RPMI7951 (cell line): Measurements from ENCODE around the gene DCAF10. TPM values are rescaled to one million over a fixed set of nuclear protein-coding genes. Genes with fewer than 3 reads are reported as not detected.
"Not testable (repeated sequence)": the region's sequence is repeated elsewhere in the genome, so short reads cannot be mapped to it uniquely, and the experiment has no call there.

Experiments used
- DNase-seq: peaks from one replicate; pipeline ENCODE4 v3.0.0-alpha.2; 2012; ENCODE audit warnings: low read depth
- total RNA-seq: library from RNA; depleted of rRNA; stranded (reverse); fragments of >200 nt; shearing (Covaris generic); gene quantifications from 2 replicates; pipeline ENCODE4 v1.2.3, GENCODE V29; 2014; rRNA removed

The DCAF10 gene, protein sequence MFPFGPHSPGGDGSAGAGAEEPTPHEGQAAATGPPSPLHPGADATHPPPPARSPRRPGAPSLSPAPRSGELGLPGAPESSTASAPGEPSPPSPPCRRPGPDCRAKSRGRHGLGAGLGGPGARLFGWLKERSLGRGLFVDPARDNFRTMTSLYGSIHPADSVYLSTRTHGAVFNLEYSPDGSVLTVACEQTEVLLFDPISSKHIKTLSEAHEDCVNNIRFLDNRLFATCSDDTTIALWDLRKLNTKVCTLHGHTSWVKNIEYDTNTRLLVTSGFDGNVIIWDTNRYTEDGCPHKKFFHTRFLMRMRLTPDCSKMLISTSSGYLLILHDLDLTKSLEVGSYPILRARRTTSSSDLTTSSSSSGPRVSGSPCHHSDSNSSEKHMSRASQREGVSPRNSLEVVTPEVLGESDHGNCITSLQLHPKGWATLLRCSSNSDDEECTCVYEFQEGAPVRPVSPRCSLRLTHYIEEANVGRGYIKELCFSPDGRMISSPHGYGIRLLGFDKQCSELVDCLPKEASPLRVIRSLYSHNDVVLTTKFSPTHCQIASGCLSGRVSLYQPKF
- total RNA-seq = 17.9 and 19.9 TPM in 2 replicates

DNA sequence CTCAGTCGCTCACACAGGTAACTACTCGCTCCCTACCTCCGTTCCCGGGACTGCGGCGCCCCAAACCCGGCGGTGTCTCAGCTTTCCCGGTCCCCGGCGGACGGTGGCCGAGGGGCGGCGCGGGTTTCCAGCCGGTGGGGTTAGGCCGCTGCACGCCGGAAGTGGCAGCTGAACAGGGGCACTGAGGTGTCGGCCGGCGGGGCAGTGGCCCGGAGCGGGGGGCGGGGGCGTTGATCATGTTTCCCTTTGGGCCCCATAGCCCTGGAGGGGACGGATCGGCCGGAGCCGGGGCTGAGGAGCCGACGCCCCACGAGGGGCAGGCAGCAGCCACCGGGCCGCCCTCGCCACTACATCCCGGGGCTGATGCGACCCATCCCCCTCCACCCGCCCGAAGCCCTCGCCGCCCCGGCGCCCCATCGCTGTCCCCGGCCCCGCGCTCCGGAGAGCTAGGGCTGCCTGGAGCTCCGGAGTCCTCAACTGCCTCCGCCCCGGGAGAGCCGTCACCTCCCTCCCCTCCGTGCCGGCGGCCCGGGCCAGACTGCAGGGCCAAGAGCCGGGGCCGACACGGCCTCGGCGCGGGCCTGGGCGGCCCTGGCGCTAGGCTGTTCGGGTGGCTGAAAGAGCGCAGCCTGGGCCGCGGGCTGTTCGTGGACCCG is at the start of gene DCAF10:
Gene DCAF10, plus strand, starts transcription at position 167 of the 656 bp plus-strand sequence. Its CDS starts 70 bp downstream, at position 237.
- DNase-seq = peak; percentile 79

DNA sequence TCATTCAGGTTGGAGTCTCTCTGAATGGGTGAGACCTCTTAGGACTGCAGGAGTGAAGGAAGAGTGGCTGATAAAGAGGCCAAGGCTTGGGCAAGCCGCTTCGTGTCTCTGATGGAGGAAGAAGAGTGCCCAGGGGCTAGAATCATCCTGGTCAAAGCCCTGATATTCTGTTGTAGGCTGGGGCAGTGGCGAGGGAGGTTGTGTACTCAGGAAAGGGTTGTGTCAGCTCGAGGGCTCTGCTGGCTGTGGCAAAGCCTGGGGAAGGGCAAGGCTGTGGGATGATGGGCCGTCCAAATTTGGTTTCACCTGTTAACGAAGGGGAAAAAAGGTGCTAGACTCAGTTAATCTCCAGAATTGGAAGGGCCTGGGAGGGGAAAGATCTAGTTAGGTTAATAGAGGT is 49.4 kb upstream of the DCAF10 start:
- DNase-seq = no peak

DNA sequence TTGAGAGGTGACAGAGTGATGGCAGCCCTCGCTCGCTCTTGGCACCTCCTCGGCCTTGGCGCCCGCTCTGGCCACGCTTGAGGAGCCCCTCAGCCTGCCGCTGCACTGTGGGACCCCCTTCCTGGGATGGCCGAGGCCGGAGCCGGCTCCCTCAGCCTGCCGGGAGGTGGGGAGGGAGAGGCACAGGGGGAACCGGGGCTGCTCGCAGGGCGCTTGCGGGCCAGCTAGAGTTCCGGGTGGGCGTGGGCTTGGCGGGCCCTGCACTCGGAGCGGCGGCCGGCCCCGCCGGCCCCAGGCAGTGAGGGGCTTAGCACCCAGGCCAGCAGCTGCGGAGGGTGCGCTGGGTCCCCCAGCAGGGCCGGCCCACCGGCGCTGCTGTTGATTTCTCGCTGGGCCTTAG is 48.9 kb upstream of the DCAF10 start:
- DNase-seq = not testable (repeated sequence)

DNA sequence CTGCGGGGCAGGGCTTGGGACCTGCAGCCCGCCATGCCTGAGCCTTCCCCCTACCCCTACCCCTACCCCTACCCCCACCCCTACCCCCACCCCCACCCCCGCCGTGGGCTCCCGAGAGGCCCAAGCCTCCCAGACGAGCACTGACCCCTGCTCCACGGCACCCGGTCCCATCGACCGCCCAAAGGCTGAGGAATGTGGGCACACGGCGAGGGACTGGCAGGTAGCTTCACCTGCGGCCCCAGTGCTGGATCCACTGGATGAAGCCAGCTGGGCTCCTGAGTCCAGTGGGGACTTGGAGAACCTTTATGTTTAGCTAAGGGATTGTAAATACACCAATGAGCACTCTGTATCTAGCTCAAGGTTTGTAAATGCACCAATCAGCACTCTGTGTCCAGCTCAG is 48.5 kb upstream of the DCAF10 start:
- DNase-seq = not testable (repeated sequence)

DNA sequence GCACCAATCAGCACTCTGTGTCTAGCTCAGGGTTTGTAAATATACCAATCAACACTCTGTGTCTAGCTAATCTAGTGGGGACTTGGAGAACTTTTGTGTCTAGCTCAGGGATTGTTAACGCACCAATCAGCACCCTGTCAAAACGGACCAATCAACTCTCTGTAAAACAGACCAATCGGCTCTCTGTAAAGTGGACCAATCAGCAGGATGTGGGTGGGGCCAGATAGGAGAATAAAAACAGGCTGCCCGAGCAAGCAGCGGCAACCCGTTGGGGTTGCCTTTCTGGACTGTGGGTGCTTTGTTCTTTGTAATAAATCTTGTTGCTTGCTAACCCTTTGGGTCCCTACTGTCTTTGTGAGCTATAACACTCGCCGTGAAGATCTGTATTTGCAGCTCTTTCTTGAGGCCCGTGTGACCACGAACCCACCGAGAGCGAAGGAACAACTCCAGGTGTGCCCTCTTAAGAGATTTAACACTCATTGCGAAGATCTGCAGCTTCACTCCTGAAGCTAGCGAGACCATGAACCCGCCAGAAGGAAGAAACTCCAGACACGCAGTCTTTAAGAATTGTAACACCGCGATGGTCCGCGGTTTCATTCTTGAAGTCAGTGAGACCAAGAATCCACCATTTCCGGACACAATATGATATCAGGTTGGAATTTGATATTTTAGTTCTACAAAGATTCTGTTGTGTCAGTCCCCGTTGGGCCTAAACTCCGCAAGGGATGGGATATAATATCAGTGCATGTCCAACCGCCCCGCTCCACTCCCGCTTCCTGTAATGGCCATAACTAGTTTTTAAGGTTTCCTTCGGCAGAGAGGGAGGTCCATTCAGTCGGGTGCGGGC is 47.7 kb upstream of the DCAF10 start:
- DNase-seq = no peak

DNA sequence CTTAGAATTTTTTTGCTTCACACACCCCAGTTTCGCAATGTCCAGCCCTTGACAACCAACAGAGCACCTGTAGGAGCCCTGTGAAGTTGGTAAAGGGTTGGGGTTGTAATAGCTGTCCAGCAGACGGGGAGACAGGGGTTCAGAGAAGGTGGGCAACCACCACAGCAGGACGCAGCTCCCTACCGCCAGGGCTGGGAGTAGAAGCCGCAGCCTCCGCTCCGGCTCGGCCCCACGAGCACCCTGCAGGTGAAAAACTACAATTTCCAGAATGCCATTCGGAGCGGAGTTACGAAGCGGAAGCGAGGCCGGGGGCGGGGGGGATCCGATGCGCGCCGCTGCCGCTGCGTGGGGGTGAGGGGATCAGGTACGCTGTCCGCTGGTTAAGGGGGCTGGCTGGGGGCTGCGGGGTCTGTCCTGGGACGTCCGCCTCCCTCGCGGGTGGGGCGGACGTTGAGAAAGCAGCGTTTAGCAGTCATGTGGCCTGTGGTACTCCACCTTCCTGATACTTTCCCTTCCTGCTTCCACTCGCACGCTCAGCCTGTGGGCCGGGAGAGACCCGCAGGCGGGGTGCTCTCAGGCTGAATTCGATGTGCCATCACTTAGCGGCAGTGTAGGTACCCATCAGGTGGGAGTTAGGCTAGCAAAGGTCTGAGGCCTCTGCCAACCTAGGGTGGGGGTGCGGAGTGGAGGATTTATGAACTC is 47.0 kb upstream of the DCAF10 start, which contains the start of gene TRMT10B:
Gene TRMT10B, plus strand, starts transcription at position 317 of the 702 bp plus-strand sequence. CDS start 8,127 bp downstream, outside the sequence.
- DNase-seq = peak; percentile 66

DNA sequence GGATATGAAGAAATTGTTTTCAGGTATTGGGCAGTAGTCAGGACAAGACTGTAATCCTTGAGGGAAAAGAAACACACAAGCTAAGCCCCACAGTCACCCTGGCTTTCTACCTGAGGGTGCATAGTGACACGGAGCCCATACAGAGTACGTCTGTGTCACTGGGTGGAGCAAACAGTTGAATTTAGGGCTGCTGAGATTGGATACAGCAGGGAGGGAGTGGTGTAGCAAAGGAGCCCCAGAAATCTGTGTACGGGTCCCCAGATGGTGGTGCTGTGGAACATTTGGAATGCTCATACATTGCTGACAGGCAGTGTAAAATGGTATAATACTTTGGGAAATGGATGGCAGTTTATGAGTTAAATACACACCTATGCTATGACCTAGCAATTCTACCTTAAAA is 41.9 kb upstream of the DCAF10 start:
- DNase-seq = no peak

DNA sequence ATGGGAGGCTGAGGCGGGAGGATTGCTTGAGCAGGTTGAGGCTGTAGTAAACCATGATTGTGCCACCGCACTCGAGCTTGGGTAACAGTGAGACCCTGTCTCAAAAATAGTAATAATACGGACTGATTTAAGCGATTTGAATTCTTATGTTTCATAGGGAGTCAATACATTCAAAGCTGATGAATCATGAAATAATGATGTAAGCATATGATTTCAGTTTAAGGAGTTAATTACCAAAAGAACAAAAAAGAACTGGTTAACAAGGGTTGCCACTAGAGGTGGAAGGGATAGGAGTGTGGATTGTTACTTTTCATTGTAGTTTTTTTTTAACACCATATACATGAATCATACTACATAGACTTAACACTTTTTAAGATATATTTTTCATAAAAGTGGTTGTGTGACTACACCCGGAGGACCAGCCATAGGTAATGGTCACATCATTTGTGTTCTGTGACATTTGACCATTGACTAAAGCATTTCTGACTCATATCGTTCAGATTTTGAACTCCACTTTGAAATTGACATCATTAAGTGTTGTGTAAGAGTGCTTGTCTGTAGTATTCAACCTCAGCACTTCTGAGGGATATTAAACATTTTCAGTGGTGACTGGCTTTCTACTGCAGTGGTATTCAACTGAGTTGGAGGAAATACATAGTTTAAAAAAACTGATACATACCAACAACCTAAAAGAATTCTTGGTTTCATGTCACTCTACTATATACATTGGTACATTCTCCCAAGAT is 40.0 kb upstream of the DCAF10 start:
- DNase-seq = peak; percentile 11

DNA sequence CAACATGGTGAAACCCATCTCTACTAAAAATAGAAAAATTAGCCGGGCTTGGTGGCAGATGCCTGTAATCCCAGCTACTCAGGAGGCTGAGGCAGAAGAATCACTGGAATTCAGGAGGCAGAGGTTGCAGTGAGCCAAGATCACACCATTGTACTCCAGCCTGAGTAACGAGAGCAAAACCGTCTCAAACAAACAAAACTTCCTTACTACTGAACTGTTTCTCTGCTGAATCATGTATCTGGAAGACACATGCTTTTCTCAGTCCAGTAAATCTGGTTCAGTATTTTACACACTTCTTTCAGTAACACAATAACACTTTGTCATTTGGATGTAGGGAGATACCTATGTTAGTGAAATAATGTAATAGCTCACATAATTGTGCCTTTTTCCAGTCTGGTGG is 39.1 kb upstream of the DCAF10 start:
- DNase-seq = no peak

DNA sequence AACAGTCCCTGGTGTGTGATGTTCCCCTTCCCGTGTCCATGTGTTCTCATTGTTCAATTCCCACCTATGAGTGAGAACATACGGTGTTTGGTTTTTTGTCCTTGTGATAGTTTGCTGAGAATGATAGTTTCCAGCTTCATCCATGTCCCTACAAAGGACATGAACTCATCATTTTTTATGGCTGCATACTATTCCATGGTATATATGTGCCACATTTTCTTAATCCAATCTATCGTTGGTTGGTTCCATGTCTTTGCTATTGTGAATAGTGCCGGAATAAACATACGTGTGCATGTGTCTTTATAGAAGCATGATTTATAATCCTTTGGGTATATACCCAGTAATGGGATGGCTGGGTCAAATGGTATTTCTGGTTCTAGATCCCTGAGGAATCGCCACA is 35.3 kb upstream of the DCAF10 start:
- DNase-seq = not testable (repeated sequence)

DNA sequence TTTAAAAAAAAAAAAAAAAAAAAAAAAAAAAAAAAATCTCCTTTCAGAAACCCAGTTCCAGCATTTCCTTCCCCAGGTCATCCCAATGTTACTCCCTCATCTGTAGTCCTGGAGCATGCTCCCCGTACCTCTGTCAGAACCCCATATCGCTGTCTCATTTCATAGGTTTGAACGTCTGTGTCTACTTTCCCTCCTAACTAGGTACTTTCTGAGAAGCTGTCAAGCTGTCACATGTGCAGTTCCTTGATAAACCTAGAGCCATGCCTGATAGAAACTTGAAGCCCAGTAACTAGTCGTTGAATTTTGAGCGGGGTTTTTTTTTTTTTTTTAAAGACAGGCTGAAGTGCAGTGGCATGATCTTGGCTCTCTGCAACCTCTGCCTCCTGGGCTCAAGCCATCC is 31.3 kb upstream of the DCAF10 start:
- DNase-seq = no peak

DNA sequence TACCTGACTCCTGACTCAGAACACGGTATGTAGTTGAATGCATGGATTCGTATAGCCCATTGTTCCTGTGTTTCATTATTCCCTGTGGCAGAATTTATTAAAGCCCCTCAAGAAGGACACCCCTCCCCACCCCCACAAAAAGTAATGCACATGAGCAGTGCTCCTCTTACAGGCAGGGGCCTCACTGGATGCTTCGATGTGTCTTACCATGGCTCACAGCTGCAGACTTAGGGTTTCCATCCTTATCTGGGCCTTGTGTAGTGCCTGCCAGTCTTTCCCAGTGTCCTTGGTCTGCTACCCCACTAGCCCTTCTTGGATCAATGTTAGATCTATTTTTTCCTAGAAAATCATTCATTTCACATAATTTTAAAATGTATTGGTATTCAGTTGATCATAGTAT is 30.6 kb upstream of the DCAF10 start:
- no peak for DNase-seq

DNA sequence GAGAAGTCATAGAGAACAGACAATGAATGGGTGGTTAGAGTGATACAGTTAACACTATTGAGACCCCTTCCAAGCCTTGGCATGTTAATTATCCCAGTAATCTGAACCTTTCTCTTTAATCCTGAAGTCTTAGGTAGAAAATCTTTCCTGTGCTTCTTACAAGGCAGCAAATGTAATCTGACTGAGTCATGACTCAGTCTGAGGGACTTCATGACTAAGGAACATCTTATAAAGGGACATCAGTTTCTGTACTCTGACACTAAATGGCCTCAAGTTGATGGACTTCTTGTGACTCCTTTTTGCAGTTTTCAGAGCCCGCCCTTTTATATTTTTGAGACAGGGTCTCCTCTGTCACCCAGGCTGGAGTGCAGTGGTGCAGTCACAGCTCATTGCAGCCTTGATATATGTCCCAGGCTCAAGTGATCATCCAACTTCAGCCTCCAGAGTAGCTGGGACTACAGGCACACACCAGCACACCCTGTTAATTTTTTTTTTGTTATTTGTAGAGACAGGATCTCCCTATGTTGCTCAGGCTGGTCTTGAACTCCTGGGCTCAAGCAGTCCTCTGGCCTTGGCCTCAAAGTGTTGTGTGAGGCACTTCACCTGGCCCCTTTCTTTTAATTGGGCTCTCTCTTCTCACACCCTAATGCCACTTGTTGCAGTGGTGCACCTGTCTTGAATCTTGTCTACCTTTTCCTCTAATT is 25.2 kb upstream of the DCAF10 start:
- no peak for DNase-seq

DNA sequence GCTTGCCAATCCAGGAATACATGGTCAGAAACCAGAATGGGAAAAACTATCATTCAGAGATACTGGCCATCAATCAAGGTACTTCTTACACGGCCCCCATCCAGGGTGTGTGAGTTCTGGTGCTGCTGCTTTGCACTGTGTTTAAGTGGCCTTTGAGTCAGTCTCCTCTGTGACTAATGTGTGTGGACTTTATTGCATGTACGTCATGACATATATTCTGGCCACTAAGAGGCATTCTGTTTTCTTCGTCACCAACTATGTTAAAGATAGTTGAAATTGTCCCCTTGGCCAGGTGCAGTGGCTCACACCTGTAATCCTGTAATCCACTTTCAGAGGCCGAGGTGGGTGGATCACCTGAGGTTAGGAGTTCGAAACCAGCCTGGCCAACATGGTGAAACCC is 24.3 kb upstream of the DCAF10 start:
- DNase-seq = no peak

DNA sequence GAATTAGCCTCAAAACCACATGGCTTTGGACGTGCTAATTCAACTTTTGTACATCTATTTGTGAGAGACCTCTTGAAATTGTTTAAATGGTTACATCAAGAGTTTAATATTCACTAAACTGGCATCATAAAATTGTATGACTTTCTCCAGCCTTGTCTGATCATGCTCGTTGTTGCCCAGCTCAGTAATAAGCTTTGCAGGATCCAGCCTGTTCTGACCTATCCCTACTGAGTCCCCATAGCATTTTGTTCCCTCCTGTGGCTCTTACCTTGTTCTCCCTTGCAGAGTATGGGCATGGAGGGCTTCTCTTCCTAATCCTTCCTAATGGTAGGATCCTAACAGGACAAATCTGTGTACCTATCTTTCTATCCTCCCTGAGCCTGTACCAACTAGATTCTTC is 22.1 kb upstream of the DCAF10 start:
- DNase-seq = no peak

DNA sequence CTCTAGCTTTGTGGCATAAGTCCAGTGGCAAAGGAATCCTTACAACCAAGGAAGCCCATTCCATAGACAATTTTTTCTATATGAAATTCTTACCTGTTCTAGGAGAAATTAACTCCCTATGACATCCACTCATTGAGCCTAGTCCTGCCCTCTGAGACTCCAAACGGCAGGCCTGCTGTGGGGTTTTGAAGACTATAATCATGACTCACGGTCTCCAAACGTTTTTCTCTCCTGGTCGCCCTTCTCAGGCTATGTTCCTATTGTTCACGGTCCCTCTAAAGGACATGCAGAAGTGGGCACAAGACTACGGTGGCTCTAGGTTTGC is 16.3 kb upstream of the DCAF10 start:
- no peak for DNase-seq

DNA sequence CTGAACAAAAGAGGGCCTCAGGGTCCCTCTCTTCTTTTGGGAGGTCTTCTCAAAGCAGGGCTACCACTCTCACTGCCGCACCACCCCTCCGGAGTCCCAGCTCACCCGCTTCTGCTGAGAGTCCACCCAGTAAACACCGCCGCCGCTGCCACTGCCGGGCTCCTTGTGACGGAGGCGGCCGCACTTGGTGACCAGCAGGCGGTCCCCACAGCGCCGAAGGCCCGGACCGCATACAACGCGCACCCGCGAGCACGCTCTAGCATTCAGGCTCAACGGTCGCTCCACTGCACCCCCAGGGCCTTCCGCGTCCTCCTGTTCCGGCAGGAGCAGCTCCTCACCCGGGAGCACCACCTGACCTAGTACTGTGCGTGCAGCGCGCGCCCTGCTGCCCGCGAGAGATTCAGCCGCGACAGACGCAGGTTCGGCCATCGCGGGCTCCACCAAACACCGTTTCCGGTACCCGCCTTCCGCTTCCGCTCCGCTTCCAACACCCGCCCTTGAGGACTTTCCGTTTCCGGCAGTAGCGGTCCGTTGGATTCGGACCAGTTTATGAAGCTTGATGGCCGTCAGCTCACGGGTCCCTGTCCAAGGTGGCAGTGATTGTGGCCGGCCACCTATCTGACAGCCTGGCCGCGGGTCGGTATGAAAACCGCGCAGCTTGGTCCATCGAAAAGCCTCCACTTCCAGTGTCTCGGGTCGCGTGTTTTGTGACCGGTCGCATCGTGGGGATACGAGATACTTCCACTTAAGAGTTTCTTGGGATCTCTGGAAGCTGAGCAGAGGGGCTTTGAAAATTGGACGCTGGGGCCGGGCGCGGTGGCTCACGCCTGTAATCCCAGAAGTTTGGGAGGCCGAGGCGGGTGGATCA is 15.7 kb upstream of the DCAF10 start, which contains the start of gene EXOSC3:
Gene EXOSC3, minus strand, starts transcription at position 449 of the 868 bp plus-strand sequence. Its CDS starts 20 bp downstream, at position 429.
- peak; percentile 91 for DNase-seq

DNA sequence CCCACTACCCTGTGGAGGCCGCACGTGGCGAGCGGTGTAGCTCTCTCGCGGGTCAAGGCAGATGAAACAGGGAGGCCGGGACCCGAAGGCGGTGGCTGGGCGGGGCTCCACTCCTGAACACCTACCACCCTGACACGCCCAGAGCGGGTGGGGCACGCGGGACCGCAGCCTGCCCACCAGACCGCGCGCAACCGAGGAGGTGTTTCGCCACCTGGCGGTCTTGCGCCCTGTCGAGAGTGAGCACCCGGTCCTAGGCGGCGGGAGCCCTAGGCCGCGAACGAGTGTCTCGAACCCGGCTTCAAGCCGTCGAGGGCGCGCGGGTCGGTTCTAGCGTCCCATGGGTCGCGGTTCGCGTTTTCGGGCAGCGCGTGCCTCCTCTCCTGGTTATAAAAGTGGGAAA is 13.5 kb upstream of the DCAF10 start:
- no peak for DNase-seq

DNA sequence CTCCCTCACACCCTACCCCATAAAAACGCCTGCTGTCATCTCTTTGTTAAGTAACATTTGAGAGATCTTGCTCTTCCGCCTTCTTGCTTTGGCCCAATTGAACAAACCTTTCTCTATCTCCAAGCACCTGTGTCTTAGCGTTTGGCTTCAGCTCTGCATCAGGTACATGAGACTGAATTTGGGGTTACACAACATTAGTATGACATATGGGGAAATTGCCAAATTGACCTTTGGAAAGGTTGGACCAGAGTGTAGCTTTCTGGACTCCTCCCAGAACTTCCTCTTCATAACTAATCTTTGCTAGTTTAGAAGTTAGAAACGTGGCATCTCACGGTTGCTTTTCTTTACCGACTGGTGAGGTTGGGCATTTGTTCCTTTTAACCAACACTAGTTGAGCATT is 12.3 kb upstream of the DCAF10 start:
- no peak for DNase-seq
